ENCODE results near the gene COQ10B.
A peak's percentile ranks its signal among the peaks of the same experiment; 100 is the strongest.

Gene COQ10B

GRCh38 chr2:197502685-197503084 is 49.3 kb downstream of the COQ10B start:
- DNase-seq, result no peak

GRCh38 chr2:197504000-197504399 is 50.6 kb downstream of the COQ10B start:
- DNase-seq, result no peak

DNA sequence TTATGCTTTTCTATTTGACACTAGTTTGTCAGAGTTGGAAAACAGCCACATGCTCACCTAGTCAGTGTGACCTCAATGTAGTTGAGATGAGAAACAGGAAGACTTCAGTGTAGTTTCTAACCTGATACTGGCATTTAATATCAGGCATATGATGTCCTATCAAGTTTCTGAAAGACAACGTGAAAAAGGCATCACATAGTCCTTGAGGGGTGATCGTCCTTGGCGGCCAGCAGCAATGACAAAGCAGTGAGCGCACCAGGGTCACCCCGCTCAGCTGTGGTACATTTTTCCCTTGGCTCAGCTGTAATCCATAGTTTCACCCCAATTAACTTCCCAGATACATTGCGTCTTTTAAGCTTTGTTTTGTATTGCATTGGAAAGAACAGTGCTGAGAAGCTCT is 51.2 kb downstream of the COQ10B start:
- DNase-seq, result no peak

GRCh38 chr2:197506658-197507057 is 53.3 kb downstream of the COQ10B start:
- no peak for DNase-seq

DNA sequence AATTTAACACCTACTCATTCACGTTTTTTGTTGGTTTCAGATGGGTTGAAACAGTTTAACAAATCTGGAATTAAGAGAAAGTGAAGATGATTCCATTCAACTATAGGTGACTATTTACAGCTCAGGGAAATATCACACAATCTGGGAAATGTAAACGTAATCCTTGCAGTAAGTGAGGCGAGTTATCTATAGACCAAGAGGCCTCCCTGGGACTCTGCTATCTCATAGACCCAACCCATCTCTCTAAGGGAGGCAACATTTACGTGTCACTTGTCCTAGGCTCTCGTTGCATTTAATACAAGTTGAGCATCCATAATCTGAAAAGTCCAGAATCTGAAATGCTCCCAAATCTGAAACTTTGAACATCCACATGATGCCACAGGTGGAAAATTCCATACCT is 60.6 kb downstream of the COQ10B start:
- no peak for DNase-seq

DNA sequence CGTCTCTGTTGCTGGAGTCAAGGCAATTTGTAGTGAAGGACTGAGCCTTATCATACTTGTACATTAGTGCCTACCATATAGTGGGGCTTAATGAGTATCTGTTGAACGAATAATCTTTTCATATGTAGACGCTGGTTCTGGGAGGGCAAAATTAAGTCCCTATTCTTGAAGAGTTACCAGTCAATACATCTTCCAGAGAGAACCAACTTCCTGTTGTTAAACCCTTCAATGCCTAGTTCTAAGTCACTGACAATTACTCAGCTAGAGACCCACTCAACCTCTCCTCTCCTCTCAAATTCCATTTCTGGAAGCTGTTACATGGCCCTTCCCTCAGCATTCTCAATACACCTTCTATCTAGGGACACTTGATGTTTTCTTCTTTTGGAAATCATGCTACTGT is 61.4 kb downstream of the COQ10B start:
- no peak for DNase-seq

DNA sequence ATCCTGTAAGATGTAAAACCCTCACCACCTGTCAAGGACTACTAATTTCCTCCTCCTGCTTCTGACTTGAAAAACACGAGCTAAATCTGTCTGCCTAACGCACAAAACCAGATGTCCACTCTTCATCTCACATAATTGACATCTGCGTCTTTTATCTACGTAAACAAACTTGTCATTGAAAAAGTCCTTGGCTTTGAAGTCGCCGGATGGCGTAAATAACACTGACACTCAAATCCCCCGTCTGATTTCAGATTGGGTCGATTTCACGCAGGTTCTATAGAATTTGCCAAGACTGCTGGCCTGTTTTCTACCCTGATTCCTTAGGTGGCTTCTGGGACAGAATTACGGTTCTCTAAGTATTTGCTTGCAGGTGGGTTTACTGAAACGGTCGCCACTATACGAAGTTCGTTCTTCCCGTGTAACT is 62.0 kb downstream of the COQ10B start:
- DNase-seq, result no peak

DNA sequence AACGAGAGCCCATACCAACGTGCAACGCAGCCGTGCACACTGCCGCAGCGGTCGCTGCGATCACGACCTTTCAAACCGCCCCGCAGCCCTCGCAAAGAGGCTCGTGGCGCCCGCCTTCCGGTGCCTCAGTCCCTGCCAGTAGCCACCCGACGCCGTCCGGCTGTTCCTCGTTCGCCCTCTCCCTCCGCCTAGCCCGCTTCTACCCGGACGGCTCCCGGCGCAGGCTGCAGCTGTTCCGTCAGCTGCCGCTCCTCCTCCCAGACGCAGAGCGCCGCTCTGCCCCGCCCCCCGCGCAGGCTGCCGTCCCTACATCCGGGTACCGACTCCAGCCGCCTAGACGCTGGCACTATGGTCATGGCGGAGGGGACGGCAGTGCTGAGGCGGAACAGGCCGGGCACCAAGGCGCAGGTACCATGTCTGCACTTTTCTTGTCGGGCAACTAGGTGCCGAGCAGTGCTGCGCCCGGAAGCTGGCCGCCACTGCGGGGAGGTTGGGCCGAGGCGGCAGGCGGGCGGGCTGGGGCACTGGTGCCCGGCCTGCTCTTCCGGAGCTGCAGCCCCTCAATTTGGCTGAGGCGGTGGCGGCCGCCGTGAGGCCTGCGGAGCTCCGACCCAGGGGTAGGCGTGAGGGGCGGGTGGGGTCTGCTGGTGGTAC is 62.5 kb downstream of the COQ10B start, which contains the start of gene MOB4:
Gene MOB4, plus strand, starts transcription at position 328 of the 654 bp plus-strand sequence. Its CDS starts 21 bp downstream, at position 349.
- DNase-seq, result peak; percentile 92

- DNase-seq, result no peak
Observed at GRCh38 chr2:197516393-197516761, 63.0 kb downstream of the COQ10B start.

- DNase-seq, result no peak
Observed at GRCh38 chr2:197517150-197517549, 63.8 kb downstream of the COQ10B start.
